Hematopoietic multipotent progenitor cell treated with erythropoietin and hydrocortisone succinate and interleukin-3 and kit ligand, for 8 days (in vitro differentiated cells): ENCODE data around the gene PICK1.
A peak's percentile ranks its signal among the peaks of the same experiment; 100 is the strongest.

ENCODE experiments used
- DNase-seq: peaks from one replicate; pipeline ENCODE4 v3.0.0-alpha.2; 2015

Gene PICK1

DNA sequence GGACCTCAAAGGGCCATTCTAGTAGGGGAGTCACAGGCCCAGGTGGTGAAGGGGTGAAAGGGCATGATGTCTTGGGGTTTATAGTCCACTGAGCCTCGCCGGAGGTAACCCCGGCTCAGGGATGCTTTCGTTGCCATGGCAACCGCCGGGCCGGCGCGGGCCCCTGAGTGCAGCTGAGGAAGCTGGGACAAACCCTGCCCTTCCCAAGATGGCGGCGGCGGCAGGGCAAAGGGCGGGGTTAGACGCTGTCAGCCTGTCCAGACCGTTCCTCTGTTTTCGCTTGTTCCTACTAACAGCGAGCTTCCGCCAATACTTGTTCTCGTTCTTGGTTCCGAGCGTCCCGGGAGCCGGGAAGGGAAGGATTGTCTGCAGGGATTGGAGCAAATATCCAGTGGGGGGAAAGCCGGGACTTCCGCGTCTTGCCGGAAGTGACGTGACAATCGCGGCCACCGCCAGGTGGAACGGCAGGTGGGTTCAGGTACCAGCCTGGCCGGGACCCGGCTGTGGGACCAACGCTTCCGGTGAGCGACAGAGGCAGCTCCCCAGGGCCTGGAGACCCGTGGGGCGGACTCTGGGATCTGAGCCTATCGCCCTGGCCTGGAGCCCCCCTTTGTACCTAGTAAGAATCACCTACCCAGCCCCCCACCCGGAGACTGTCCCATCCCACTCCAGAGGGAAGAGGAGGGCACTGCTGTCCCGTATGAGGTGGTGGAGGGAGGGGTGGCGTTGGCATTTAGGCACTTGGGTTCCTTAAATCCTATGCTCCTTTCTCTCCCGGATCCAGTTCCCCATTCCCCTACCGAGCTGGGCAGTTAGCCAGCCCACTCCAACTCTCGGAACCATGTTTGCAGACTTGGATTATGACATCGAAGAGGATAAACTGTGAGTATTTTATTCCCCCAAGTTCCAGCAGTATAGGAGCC is at the start of gene PICK1:
PICK1 (plus strand) TSS at position 436 of the 923 bp plus-strand sequence; CDS start at position 842, 406 bp downstream.
- peak; percentile 82 for DNase-seq

DNA sequence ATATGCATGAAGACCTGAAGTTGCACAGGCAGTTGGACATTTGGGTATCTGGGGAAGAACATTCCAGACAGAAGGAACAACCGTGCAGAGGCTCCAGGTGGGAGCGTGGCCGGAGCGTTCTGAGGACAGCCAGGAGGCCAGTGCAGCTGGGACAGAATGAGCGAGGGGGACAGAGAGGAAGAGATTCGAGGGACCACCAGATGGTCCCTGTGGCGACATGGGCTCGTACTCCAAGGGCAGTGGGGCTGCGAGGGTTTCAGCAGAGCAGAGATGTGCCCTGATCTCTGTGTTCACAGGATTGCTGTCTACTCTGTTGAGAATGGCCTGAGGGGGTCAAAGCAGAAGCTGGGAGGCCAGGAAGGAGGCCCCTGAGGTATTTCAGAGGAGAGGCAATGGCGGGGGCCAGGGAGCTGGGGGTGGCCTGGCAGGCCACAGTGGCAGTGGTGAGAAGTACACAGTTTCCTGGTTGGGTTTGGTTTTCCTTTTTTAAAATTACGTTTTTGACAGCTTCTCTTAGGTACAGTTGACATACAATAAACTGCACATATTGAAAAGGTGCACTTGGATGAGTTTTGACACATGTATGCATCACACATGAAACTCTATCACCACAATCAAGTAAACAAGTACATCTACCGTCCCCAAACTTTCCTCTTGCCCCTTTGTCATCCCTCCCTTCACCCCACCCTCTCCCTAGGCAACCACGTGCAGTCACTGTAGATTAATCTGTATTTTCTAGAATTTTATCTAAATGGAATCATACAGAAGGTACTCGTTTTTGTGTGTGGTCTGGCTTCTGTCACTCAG is 48.0 kb upstream of the PICK1 start:
- DNase-seq: no peak

DNA sequence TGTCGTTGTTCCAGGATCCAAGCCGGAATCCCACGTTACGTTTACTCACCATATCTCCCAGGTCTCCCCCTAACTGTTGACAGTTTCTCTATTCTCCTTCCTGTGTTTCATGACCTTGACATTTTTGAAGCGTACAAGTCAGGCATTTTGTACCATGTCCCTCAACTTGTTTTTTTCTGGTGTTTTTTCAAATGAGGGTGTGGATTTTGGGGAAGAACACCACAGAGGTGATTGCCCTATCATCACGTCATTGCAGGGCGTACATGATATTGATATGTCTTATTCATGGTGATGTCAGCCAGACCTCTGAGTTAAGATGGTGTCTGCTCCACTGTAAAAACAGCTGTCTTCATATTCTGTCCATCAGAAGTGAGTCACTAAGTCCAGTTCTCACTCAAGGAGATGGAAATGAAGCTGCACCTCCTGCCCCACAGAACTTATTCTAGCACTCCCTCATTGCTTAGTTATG is 44.6 kb upstream of the PICK1 start:
- DNase-seq: no peak

DNA sequence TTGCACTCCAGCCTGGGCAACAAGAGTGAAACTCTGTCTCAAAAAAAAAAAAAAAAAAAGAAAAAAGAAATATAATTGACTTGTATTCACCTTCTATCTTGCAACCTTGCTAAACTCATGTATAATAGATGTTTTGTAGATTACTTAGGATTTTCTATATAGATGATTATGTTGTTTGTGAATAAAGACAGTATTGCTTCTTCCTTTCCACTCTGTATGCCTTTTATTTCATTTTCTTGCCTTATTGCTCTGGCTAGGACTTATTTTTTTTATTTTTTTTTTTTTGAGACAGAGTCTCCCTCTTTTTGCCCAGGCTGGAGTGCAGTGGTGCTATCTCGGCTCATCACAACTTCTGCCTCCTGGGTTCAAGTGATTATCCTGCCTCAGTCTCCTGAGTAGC is 43.1 kb upstream of the PICK1 start:
- DNase-seq: no peak

DNA sequence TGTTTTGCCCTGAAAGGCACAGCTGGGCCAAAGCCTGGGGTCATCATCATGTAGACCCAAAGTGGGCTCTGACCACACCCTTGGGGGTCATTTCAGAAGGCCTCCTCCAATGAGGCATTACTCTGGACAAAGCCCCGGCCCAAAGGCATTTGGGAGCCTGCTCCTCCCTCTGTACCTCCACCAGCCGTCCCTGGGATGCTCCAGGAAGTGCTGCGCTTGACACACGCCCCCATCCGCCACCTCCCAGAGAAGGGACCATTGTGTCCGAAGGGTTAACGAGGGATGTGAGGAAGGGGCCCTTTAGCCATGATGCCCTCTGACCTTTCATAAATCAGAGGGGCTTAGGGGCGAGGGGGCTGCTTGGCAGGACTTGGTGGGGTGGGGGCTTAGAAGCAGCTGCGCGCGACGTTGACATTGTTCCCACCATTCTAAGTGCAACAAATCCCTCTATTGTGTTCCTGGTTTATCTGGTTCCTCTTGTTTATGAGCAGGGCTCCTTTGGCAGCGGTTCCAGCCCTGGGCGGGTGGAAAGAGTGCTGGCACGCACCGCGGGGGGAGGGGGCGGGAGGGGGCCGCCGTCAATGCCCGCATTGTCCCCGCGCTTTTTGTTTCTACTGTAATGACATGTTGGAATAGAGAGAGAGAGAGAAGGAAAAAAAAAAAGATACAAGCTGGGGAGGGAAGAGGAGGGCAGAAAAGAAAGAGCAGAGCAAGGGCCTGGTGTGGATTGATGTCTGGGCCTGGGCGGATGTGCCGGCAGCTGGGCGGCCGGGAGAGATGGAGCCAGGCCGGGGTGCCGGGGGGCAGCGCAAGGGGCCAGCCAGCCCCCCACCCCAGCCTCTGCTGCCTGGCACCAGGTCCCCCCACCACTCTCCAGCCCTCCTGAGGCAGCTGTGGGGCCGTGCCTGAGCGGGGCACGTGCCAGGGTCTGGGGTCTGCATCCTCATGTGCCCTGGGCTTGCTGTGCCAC is 40.7 kb upstream of the PICK1 start:
- DNase-seq: peak; percentile 36

DNA sequence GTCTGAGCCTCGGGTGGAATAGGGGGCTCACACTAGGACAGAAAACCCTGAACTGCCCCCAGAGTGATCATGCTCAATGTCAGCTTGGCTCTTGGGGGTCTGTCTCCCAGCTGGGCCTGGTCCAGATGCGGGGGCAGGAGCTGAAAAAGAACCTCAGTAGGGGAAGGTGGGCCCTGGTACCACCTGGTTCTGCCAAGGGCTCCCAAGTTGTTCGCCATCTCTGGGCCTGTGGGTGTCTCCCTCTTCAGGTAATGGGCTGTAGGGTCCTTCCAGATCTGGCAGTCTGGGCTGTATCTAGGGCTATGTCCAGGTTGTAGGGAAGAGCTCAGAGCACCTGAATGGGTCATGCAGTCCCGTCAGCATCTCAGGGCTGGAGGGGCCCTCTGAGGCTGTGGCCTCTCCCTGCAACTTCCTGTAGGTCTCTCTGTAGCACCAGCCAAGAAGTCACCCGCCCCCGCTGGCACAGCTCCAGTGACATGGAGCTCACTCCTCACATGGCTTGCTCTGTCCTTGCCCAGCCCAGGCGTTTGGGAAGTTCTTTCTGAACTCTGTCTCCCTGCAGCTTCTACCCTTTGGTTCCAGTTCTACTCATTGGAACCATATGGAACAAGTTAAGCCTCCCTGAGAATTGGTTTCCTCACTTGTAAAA is 39.8 kb upstream of the PICK1 start:
- peak; percentile 84 for DNase-seq

DNA sequence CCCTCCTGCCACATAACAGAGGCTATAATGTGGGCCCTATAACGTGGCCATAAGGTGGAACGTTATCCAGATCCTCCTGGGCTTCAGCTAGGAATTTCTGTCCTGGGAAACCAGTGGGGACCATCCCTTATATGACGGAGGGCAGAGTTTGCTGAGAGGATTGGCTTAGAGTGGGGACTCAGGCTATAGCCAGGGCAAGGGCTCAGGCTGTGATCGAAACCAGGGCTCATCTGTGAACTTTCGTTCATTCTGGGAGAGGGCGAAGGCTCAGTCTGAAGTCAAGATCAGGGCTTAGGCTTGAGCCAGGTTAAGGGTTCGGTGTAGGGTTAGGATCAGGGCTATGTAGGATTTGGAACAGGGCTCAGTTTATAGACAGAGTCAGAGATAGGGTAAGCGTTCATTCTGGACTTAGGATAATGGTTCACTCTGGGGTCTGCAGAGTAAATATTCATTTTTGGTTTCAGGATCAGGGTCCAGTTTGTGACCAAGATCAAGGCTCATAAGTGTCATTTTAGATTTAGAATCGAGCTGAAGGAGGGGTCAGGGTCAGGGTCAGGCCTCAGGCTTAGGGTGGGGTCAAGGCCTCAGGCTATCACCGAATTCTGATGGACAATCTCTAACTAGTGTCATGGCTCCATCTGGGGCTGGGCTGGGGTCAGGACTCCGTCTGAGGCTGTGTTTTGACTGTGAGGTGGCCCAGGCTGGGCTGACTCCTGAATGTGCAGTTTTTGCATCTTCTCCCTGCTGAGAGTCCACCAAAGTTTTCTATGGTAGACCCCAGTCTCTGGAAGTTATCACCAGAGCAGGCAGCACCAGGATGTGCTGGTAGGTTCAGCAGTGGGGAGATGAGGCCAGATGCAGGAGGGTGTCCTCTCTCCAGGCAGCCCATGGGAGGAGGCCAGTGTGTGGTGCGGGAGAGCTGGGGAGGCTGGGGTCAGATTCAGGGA is 39.0 kb upstream of the PICK1 start:
- no peak for DNase-seq

DNA sequence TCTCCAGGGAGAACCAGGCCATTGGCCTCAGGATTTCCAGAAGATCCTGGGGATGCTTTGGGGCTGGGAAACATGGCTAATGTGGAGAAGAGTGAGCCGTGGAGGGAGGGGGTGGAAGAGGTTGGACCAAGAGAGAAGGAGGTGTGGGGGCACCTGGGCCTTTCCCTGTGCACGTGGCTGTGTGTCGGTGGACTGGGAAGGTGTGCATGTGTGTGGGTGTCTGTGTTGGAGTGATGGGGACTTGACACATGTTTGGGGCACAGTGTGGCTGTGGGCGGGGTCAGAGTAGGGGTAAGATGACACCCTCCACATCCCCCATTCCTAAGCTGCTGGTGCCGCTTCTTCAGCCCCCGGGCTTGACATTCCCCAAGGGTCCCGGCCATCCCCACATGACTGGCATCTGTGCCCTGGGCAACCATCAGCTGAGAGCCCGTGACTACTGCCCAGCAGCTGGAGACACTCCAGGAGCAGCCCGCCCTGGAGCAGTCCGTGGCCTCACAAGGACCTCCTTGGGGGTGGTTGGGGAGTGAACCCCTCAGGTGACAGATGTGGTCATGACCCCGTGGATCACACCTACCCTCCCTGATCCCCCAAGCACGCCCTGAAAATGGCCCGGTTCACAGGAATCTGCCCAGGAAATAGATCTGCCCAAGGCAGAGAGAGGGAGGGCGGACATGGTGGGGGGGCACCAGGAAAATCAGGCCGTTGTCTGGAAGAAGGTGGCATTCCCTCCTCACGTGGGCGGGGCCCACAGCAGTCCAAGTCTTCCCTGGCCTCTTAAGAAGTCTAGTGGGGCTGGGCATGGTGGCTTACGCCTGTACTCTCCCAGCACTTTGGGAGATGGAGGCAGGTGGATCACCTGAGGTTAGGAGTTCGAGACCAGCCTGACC is 38.0 kb upstream of the PICK1 start:
- DNase-seq: no peak

DNA sequence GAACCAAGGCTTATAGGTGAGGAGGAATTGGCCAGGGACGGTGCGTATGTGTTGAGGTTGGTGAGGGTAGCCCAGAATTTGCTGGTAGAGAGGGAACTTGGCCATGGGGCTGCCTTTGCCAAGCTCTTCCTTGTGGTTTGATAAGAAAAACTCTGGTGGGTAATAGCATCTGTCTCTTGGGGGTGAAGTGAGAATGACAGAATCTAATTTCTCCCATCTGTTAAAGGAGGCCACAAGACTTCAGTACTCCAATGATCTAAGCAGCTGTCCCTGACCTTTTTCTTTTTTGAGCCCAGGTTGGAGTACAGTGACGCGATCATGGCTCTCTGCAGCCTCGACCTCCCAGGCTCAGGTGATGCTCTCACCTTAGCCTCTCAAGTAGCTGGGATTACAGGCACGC is 36.0 kb upstream of the PICK1 start:
- no peak for DNase-seq

DNA sequence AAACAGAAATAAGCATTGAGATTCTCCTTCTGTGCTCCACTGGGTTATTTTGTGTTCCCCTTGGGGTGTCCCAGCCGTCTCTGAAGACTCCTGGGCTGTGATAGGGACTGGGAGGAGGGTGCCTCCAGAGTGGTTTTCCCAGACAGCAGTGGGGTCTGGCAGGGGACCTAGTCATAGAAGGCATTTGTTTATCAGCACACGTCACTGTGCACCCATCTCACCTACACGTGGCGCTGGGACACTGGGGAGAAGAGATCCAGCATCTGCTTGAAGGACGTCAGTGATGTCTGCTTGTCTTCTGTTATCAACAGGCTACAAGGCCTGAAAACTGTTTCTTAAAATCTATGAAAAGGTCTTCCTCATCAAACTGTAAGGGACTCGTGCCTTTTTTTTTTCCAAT is 34.2 kb upstream of the PICK1 start:
- DNase-seq: no peak

DNA sequence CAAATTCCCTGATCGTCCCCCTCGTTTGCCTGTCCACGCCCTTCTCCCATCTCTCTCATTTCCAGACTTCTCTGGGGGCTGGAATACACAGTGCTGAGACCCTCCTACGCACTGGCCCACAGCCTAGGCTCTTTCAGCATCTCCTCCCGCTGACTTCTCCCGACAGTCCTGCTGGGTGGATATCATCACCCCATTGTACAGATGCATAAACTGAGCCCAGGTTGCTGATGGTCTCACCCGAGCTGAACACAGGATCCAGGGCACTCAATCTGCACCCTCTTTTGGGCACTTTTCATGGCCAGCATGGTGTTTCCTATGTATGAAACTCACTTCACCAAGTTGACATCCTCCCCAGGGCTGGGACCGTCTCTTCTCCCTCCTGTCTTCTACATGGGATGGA is 31.7 kb upstream of the PICK1 start:
- no peak for DNase-seq

DNA sequence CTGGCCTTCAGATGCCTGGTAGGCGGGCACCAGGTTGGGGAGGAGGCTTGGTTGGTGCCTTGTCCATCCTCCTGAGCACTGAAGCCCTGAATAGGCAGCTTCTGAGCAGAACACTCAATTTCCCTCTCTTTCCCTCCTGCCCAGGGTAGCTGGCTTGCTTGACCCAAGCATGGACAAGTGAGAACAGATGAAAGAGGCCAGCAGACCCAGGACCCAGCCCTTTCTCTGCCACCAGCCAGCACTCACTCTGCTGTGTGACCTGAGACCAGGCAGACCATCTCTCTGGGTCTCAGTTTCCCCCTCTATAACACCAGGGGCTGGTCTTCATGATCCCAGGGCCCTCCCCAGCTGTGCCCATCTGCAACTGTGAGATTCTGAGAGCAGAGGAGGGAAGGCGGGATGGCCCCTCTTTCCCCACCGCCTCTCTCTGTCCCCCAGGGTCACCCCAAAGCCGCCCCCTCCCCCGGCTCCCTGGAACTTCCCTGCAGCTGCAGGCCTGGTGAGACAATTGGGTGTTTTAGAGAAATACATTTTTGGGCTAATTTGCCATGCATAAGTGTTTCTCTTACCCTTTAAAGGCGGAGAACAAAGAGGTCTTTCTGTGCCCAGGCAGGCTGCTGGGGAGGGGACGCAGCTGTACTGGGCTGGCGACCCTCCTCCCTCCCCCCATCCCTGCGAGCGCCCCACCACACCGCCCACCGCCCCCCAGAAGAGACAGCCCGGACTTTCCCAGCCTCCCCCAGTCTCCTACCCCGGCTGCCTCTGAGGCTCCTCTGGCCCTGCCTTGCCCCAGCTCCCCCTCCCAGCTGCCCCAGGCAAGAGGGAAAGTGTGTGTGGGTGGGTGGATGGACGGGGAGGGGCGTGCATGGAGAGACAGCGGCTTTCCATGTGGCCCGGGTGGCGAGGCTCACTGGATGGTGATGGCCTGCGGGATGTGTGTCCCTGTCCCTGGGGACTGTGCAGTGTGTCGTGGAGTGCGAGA is 30.8 kb upstream of the PICK1 start:
- no peak for DNase-seq

DNA sequence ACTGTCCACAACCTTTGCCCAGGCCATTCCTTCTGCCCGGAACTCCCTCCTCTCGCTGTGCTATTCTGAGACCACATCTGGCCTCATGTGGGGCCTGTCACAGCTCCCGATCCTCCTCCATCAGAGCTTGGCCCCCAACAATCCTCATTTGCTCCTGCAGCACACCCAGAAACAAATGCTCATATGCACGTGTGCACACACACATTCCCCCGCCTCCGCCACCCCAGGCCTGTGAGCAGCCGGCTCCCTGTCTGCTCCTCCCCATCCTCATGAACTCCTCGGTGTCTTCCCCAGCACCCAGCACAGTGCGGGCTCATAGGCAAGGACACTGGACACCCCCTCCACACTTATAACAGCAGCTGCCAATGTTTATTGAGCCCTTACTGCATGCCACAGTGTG is 29.7 kb upstream of the PICK1 start:
- no peak for DNase-seq

DNA sequence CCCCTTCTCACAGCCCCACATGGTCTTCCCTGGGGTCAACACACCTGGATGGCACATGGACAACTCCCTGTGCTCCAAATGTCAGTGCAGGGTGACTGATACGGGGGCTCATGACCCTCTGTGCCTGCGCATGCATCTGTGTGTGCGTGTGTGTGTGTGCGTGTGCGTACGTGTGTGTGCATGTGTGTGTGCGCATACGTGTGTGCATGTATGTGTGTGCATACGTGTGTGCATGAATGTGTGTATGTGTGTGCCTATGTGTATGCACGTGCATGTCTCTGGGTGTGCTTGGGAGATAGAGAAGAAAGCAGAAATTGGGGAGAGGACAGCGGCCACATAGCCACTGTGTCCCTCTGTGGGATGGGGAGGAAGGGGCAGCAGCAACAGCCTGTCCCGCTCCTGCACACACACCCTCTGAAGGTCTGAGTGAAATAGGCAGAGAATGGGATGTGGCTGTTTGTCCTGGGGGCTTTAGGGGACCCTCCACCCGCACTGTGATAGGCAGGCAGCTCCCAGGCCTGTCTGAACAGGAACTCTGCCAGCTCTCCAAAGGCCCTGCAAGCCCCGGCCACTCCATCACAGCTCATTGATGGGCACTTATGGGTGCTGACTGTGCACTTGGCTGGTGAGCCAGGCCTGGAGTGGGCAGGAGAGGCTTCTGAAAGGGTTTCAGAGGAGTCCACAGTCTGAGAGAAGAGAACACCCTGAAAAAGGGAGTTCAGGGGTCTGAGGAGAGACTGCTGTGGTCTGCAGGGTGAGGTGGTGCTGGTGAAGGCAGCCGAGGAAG is 28.7 kb upstream of the PICK1 start:
- DNase-seq: no peak

DNA sequence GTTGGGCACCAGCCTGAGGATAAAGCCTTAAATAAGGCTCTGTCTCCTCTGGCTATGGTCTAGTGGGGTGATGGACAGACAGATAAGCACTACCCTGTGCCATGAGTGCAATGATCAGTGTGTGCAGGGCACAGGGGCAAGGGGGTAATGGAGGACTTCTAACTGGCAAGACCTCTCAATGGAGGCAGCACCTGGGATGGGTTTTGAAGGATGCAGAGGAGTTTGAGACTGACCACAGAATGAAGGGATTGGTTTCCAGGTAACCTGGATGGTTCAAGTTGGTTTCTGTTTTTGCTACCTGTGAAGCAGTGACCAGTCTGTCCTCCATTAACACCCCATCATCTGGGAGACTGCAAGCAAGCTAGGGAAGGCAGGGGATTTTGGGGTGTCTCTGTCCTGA is 27.8 kb upstream of the PICK1 start:
- DNase-seq: no peak

DNA sequence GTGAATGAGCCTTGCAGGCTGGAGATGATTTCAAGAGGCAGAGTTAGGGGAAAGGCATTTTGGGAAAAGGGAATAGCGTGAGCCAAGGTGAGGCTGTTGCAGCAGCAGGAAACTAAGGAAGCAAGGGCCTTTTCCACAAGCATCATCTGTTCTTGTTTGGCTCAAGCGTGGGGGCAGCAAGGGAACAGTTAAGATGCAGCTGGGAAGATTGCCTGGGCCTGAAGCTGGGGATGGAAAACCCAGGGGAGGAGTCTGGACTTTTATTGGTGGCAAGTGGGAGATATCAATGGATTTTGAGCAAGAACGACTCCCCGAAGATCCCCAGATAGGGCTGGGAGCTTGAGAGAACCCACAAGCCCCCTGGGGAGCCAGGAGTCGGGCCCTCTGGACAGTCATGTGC is 27.3 kb upstream of the PICK1 start:
- DNase-seq: no peak

DNA sequence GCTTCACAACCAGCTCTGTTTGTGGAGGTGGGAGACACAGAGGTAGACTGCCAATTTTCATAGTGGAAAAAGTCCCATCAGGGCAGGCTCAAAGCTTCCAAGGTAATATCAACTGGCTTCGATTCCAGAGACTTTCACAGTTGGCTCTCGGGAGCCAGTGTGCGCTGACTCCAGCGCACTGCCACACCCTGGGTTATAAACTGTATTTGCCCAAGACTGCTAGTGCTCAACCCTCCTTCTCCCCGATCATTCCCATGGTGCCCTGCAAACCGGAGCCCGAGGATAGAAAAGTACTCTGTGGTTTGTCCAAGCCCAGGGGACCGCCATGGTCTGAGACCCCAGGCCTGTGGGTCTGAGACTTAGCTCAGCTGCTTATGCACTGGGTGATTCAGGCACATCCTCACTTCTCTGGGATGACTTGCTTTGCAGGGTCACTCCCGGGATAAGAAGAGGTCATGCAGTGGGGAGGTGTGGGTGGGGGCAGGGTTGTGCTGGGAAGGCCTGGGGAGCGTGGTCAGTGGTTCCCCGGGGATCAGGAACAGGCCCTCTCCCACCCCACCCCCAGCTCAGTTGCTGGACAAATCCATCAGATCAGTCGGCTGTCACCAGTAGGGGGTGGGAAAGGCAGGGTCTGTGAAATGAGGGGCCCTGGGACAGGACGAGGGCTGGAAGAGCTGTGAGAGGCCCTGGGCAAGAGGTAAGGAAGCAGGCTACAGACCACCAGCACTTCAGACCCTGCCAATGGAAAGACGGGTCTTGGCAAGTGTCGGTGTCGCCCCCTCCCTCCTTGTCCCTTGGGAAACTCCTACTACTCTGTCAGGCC is 26.7 kb upstream of the PICK1 start:
- no peak for DNase-seq
